HCT116 (cell line): ENCODE measurements around the gene FOXK1. TPM values are rescaled to one million over a fixed set of nuclear protein-coding genes. Genes with fewer than 3 reads are reported as not detected.

ENCODE experiments used
- ATAC-seq: fragments of 200-7000 bp; cut with Tn5 transposase; 2 replicates; pipeline ENCODE4 v1.9.1; 2020; ENCODE audit warnings: mild to moderate bottlenecking, moderate library complexity
- BruUV-seq: library from RNA; stranded (reverse); fragments of 400-500 nt; replicated peaks from 2 replicates; lab custom pipeline; 2021; lab: Mats Ljungman, UMichigan
- CTCF ChIA-PET: fragments of 300-600 bp; sonication (Branson Sonifier 250); formaldehyde crosslinking; loops from one replicate; lab custom pipeline; 2021; ENCODE audit warnings: antibody characterized with exemption; lab: Charles Lee
- POLR2A ChIA-PET: fragments of 300-600, 350-600 bp; sonication (Branson Sonifier 250); formaldehyde crosslinking; loops from one replicate; lab custom pipeline; 2021; ENCODE audit warnings: antibody characterized with exemption; lab: Charles Lee
- RAD21 ChIA-PET, 2 experiments: fragments of 300-600 bp; sonication (Branson Sonifier 250); formaldehyde crosslinking; loops; one replicate each; lab custom pipeline; 2023; ENCODE audit warnings: low total read pairs in 2 of 2; ENCODE audit not compliant: uncharacterized antibody in 2 of 2, unreplicated experiment in 2 of 2, low non-redundant PET in 1 of 2; lab: Charles Lee
- DNase-seq: peaks from one replicate; pipeline ENCODE4 v3.0.0-alpha.2; 2010; ENCODE audit warnings: low read depth, low spot score
- H2AFZ ChIP-seq: fragments of 200-600 bp; shearing (Covaris generic), sonication (generic); 2 replicates; pipeline ENCODE4 v1.6.1; 2017; ENCODE audit warnings: low read depth, mixed run types, mixed read lengths, antibody characterized with exemption, low read length; ENCODE audit not compliant: poor library complexity, severe bottlenecking
- H3K27ac ChIP-seq: 2 replicates; pipeline ENCODE4 v1.5.1; 2012; ENCODE audit warnings: low read depth, low read length
- H3K27me3 ChIP-seq: fragments of 200-600 bp; sonication (generic); 2 replicates; pipeline ENCODE4 v1.6.1; 2016; ENCODE audit warnings: mixed run types, low read length, mixed read lengths; ENCODE audit not compliant: insufficient read depth
- H3K36me3 ChIP-seq, 2 experiments: fragments of 200-500 bp in 1 of 2; fragments of 200-600 bp in 1 of 2; sonication (Bioruptor generic) in 1 of 2; sonication (generic) in 1 of 2; 2 replicates each; pipeline versions ENCODE4 v1.5.1 to v1.6.1; 2014 to 2016; ENCODE audit warnings: low read length in 2 of 2, inconsistent platforms in 1 of 2, mixed read lengths in 1 of 2, mixed run types in 1 of 2; ENCODE audit not compliant: insufficient read depth in 2 of 2, control insufficient read depth in 1 of 2
- H3K4me1 ChIP-seq, 2 experiments: fragments of 200-600 bp in 1 of 2; sonication (generic) in 1 of 2; 2 replicates each; pipeline versions ENCODE4 v1.5.1 to v1.6.1; 2012 to 2017; ENCODE audit warnings: low read length in 2 of 2, inconsistent platforms in 1 of 2, mild to moderate bottlenecking in 1 of 2, mixed read lengths in 1 of 2, mixed run types in 1 of 2, moderate library complexity in 1 of 2; ENCODE audit not compliant: insufficient read depth in 2 of 2, control insufficient read depth in 1 of 2
- H3K4me2 ChIP-seq: fragments of 200-600 bp; sonication (generic); 2 replicates; pipeline ENCODE4 v1.6.1; 2017; ENCODE audit warnings: mixed run types, low read length, mixed read lengths
- H3K4me3 ChIP-seq, 2 experiments: fragments of 200-600 bp in 1 of 2; sonication (generic) in 1 of 2; replicated peaks in 1 of 2; 2 replicates each; pipeline ENCODE4 v1.5.1; 2011 to 2016; ENCODE audit warnings: low read length in 2 of 2, control low read depth in 1 of 2, low read depth in 1 of 2, mild to moderate bottlenecking in 1 of 2, mixed read lengths in 1 of 2, mixed run types in 1 of 2
- H3K79me2 ChIP-seq: fragments of 200-600 bp; sonication (generic); 2 replicates; pipeline ENCODE4 v1.6.1; 2017; ENCODE audit warnings: mild to moderate bottlenecking, mixed run types, low read length, moderate library complexity, mixed read lengths; ENCODE audit not compliant: insufficient read depth
- H3K9ac ChIP-seq: fragments of 200-600 bp; sonication (generic); 2 replicates; pipeline ENCODE4 v1.6.1; 2016; ENCODE audit warnings: low read length, mixed read lengths
- H3K9me2 ChIP-seq: fragments of 200-600 bp; sonication (generic), shearing (Covaris generic); 2 replicates; pipeline ENCODE4 v1.6.1; 2017; ENCODE audit warnings: mixed run types, mild to moderate bottlenecking, moderate library complexity; ENCODE audit not compliant: insufficient read depth
- H3K9me3 ChIP-seq, 2 experiments: fragments of 200-500 bp in 1 of 2; fragments of 200-600 bp in 1 of 2; sonication (Bioruptor generic) in 1 of 2; sonication (generic) in 1 of 2; 2 replicates each; pipeline ENCODE4 v1.6.1; 2014 to 2017; ENCODE audit warnings: low read length in 2 of 2, mixed read lengths in 2 of 2, inconsistent platforms in 1 of 2, low read depth in 1 of 2, mild to moderate bottlenecking in 1 of 2, mixed run types in 1 of 2, moderate library complexity in 1 of 2; ENCODE audit not compliant: control insufficient read depth in 1 of 2, insufficient read depth in 1 of 2
- H4K20me1 ChIP-seq: fragments of 200-600 bp; sonication (generic), shearing (Covaris generic); 2 replicates; pipeline ENCODE4 v1.6.1; 2017; ENCODE audit warnings: mixed run types, mild to moderate bottlenecking, moderate library complexity; ENCODE audit not compliant: insufficient read depth
- CBX3 ChIP-seq: IDR thresholded peaks from 2 replicates; pipeline ENCODE4 v1.6.1; 2012; ENCODE audit warnings: low read depth
- CEBPB ChIP-seq: IDR thresholded peaks from 2 replicates; pipeline ENCODE4 v1.6.1; 2012; ENCODE audit warnings: low read depth
- CTCF ChIP-seq, 3 experiments: fragments of 200-600 bp in 1 of 3; sonication (generic) in 1 of 3; IDR thresholded peaks in 2 of 3; conservative IDR thresholded peaks in 1 of 3; 2 replicates each; pipeline ENCODE4 v1.5.1; 2012 to 2017; ENCODE audit warnings: low read depth in 2 of 3, low read length in 2 of 3, antibody characterized with exemption in 1 of 3, borderline replicate concordance in 1 of 3, control low read depth in 1 of 3, mild to moderate bottlenecking in 1 of 3, mixed read lengths in 1 of 3, mixed run types in 1 of 3, moderate library complexity in 1 of 3; ENCODE audit not compliant: insufficient read depth in 1 of 3
- EGR1 ChIP-seq: IDR thresholded peaks from 2 replicates; pipeline ENCODE4 v1.6.1; 2012; ENCODE audit warnings: low read depth
- ELF1 ChIP-seq: IDR thresholded peaks from 2 replicates; pipeline ENCODE4 v1.6.1; 2012; ENCODE audit warnings: low read depth, borderline replicate concordance
- EZH2 ChIP-seq: fragments of 200-600 bp; sonication (generic); IDR thresholded peaks from 2 replicates; pipeline ENCODE4 v1.6.1; 2017; ENCODE audit warnings: antibody characterized with exemption, mixed run types
- EZH2phosphoT487 ChIP-seq: fragments of 200-600 bp; IDR thresholded peaks from 2 replicates; pipeline ENCODE4 v1.6.1; 2018; ENCODE audit warnings: antibody characterized with exemption, borderline replicate concordance
- JUND ChIP-seq: IDR thresholded peaks from 2 replicates; pipeline ENCODE4 v1.6.1; 2012
- MAX ChIP-seq: IDR thresholded peaks from 2 replicates; pipeline ENCODE4 v1.6.1; 2012
- POLR2A ChIP-seq: IDR thresholded peaks from 2 replicates; pipeline ENCODE4 v1.7.0; 2011; ENCODE audit warnings: borderline replicate concordance; ENCODE audit not compliant: insufficient read depth, insufficient read length; ENCODE audit errors: extremely low read depth
- POLR2AphosphoS5 ChIP-seq: IDR thresholded peaks from 2 replicates; pipeline ENCODE4 v1.6.1; 2011; ENCODE audit warnings: mild to moderate bottlenecking, low read depth, low read length, moderate library complexity
- RAD21 ChIP-seq: IDR thresholded peaks from 2 replicates; pipeline ENCODE4 v1.6.1; 2012; ENCODE audit warnings: low read depth, mild to moderate bottlenecking
- REST ChIP-seq: IDR thresholded peaks from 2 replicates; pipeline ENCODE4 v1.6.1; 2012; ENCODE audit warnings: low read depth
- SIN3A ChIP-seq: IDR thresholded peaks from 2 replicates; pipeline ENCODE4 v1.6.1; 2012; ENCODE audit warnings: low read depth
- SP1 ChIP-seq: IDR thresholded peaks from 2 replicates; pipeline ENCODE4 v1.6.1; 2012; ENCODE audit warnings: low read depth
- SRF ChIP-seq: IDR thresholded peaks from 2 replicates; pipeline ENCODE4 v1.6.1; 2012; ENCODE audit warnings: low read depth
- YY1 ChIP-seq: IDR thresholded peaks from 2 replicates; pipeline ENCODE4 v1.6.1; 2011; ENCODE audit warnings: low read length, low read depth, moderate library complexity, mild to moderate bottlenecking; ENCODE audit not compliant: insufficient replicate concordance; ENCODE audit errors: extremely low read depth
- ZBTB33 ChIP-seq: IDR thresholded peaks from 2 replicates; pipeline ENCODE4 v1.6.1; 2011; ENCODE audit warnings: mild to moderate bottlenecking, low read length, moderate library complexity; ENCODE audit not compliant: insufficient replicate concordance; ENCODE audit errors: extremely low read depth
- ZNF274 ChIP-seq: fragments of 200-500 bp; sonication (Bioruptor generic); IDR thresholded peaks from 2 replicates; pipeline ENCODE4 v1.6.1; 2014; ENCODE audit warnings: mild to moderate bottlenecking, low read depth, low read length, inconsistent platforms
- intact Hi-C: fragments of 100-400 bp; cut with micrococcal nuclease; formaldehyde crosslinking; loops from 2 replicates; pipeline ENCODE4 v1.10.0; 2022
- total RNA-seq: library from RNA; stranded (reverse); gene quantifications from one replicate; pipeline ENCODE4 v1.2.1, GENCODE V29; 2021; ENCODE audit not compliant: unreplicated experiment

The FOXK1 gene
- total RNA-seq, 1 experiment from 2014 or later = 60.5 TPM

GRCh38 chr7:4707980-4708411, 25.9 kb downstream of the FOXK1 start:
- Histone ChIP-seq H3K27ac (no peak overlapping the region), H3K36me3 (no peaks in the 10 kb centered on the region), H3K4me1 (no peaks in the 10 kb centered on the region), H3K9me2 (no peaks in the 10 kb centered on the region), H3K4me3 (no peak overlapping the region), H3K9ac (no peak overlapping the region)
- no peak for ATAC-seq
- no TSS peak for BruUV-seq
- POLR2A ChIA-PET = interaction anchor here (0.7 kb wide), 1 partner anchor 1291 kb away, joined by 3 read pairs; no protein-coding TSS in a partner anchor
- CTCF ChIA-PET = no interaction called here
- RAD21 ChIA-PET = no interaction called here
- no peak for TF ChIP-seq JUND
- no peak for TF ChIP-seq SP1
- no peak for TF ChIP-seq POLR2A
- TF ChIP-seq EZH2 = no peak
- TF ChIP-seq EGR1 = no peak
- no peak for TF ChIP-seq ZBTB33
- no peak for TF ChIP-seq SRF
- TF ChIP-seq CTCF (IDR thresholded peaks at IDR 0.05 in 2 of 3, conservative IDR thresholded peaks at IDR 0.05 in 1 of 3; ENCODE audit: borderline replicate concordance in 1 of 3, insufficient read depth in 1 of 3, low read depth in 2 of 3, low read length in 2 of 3) = no peak
- no peak for TF ChIP-seq SIN3A
- TF ChIP-seq EZH2phosphoT487 = no peak
- no peak for TF ChIP-seq POLR2AphosphoS5
- TF ChIP-seq YY1 = no peak
- no peak for TF ChIP-seq RAD21
- TF ChIP-seq ZNF274 = no peak
- TF ChIP-seq REST = no peak
- no peak for TF ChIP-seq CEBPB
- no peak for TF ChIP-seq CBX3
- TF ChIP-seq MAX = no peak
- no peak for TF ChIP-seq ELF1
- TF ChIP-seq, all 23 proteins: peak for 0
- no peaks in the 10 kb centered on the region for H3K27me3 ChIP-seq
- H3K9me3 ChIP-seq = no peaks in the 10 kb centered on the region
- peaks cover 97% of the 10 kb centered on the region for H3K79me2 ChIP-seq
- no peak overlapping the region for H2AFZ ChIP-seq
- DNase-seq = no peak
- intact Hi-C loops = no loop called here
- 0 out of 2 replicates have a peak, but pooled peaks cover 9% of the 10 kb centered on the region for H4K20me1 ChIP-seq
- no peak overlapping the region for H3K4me2 ChIP-seq
